Mesodermal cell (in vitro differentiated cells): ENCODE data around the gene CD22.

ENCODE experiments used
- H3K27ac ChIP-seq: 2 replicates; pipeline ENCODE4 v1.7.0; 2013; ENCODE audit warnings: mild to moderate bottlenecking, low read depth, low read length, moderate library complexity; ENCODE audit not compliant: severe bottlenecking
- H3K36me3 ChIP-seq: 2 replicates; pipeline ENCODE4 v1.7.1; 2013; ENCODE audit warnings: mild to moderate bottlenecking, low read length, moderate library complexity; ENCODE audit not compliant: control insufficient read depth, insufficient read depth
- H3K4me1 ChIP-seq: one replicate; pipeline ENCODE4 v1.7.1; 2013; ENCODE audit warnings: mild to moderate bottlenecking, low read length; ENCODE audit not compliant: insufficient read depth, control insufficient read depth, poor library complexity, severe bottlenecking
- H3K4me3 ChIP-seq: 2 replicates; pipeline ENCODE4 v1.7.0; 2013; ENCODE audit warnings: low read length, control low read depth, mild to moderate bottlenecking; ENCODE audit not compliant: insufficient read depth, poor library complexity, severe bottlenecking; ENCODE audit errors: extremely low read depth
- H3K9me3 ChIP-seq: 2 replicates; pipeline ENCODE4 v1.7.1; 2013; ENCODE audit warnings: mild to moderate bottlenecking, low read length, moderate library complexity; ENCODE audit not compliant: control insufficient read depth
- WGBS, 2 experiments: methylation state at CpG; one replicate each; pipeline ENCODE4 v1.1.5; 2013; ENCODE audit warnings: missing lambda C conversion rate in 2 of 2; ENCODE audit not compliant: insufficient coverage in 2 of 2; 5-methylcytosine and 5-hydroxymethylcytosine counted together

CD22 gene

GRCh38 chr19:35296644-35297514, 32.1 kb upstream of the CD22 start:
- H3K4me3 ChIP-seq, result no peak overlapping the region
- WGBS, 2 experiments, result 68 to 70% methylated on average over 4 to 5 of the region's 7 CpGs
- peaks cover 5% of the 10 kb centered on the region for H3K4me1 ChIP-seq
- no peak overlapping the region for H3K27ac ChIP-seq
- no peaks in the 10 kb centered on the region for H3K9me3 ChIP-seq
- H3K36me3 ChIP-seq, result no peaks in the 10 kb centered on the region

DNA sequence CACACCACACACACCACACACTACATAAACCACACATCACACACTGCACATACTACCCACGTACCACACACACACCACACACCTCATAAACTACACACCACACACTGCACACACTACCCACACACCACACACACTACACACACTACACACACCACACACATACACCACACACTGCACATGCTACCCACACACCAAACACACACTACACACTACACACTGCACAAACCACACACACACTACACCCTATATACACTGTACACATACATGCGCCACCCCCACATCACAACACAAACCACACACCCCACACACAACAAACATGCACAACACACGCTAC, 31.5 kb upstream of the CD22 start:
- 77 to 79% methylated on average over 2 to 3 of the region's 3 CpGs for WGBS, 2 experiments
- Histone ChIP-seq H3K27ac (no peak overlapping the region), H3K4me3 (no peak overlapping the region), H3K4me1 (peaks cover 5% of the 10 kb centered on the region), H3K9me3 (no peaks in the 10 kb centered on the region), H3K36me3 (no peaks in the 10 kb centered on the region)

- Histone ChIP-seq H3K4me3 (no peak overlapping the region), H3K4me1 (peaks cover 5% of the 10 kb centered on the region), H3K27ac (no peak overlapping the region), H3K36me3 (no peaks in the 10 kb centered on the region), H3K9me3 (no peaks in the 10 kb centered on the region)
- 82 to 95% methylated on average over 2 of the region's 2 CpGs for WGBS, 2 experiments
These were observed 31.1 kb upstream of the CD22 start for GRCh38 chr19:35297922-35298321.

DNA sequence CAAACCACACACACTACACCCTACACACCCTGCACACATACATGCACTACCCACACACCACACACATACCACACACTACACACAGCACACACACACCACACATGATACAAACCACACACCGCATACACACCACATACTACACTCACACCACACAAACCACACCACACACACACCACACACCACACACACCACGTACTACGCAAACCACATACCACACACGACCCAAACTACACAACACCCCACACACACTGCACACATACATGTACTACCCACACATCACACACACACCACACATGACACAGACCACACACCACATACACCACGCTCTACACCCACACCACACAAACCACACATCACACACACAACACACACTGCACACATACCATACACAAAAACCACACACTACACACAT, 30.4 kb upstream of the CD22 start:
- Histone ChIP-seq H3K4me1 (peaks cover 5% of the 10 kb centered on the region), H3K27ac (no peak overlapping the region), H3K9me3 (no peaks in the 10 kb centered on the region), H3K4me3 (no peak overlapping the region), H3K36me3 (no peaks in the 10 kb centered on the region)
- WGBS, 2 experiments, result 89 to 91% methylated on average over 4 to 5 of the region's 5 CpGs

DNA sequence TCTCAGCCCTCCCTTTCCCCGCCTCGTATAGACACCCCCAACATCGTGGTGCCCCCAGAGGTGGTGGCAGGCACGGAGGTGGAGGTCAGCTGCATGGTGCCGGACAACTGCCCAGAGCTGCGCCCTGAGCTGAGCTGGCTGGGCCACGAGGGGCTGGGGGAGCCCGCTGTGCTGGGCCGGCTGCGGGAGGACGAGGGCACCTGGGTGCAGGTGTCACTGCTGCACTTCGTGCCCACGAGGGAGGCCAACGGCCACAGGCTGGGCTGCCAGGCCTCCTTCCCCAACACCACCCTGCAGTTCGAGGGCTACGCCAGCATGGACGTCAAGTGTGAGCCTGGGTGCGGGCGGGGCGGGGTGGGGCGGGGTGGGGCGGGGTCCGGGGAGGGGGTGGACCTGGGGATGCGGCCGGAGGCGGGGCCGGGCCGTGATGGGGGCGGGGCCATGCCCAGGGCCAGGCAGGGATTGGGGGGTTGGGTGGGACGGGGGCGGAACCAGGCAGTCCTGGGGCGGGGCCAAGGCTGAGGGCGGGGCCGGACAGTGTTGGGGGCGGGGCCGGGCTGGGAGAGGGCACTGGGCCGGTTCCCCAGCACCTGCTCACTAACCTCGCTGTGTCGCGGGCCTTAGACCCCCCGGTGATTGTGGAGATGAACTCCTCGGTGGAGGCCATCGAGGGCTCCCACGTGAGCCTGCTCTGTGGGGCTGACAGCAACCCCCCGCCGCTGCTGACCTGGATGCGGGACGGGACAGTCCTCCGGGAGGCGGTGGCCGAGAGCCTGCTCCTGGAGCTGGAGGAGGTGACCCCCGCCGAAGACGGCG, 29.3 kb upstream of the CD22 start:
- 90 to 92% methylated on average over 25 to 32 of the region's 55 CpGs for WGBS, 2 experiments
- Histone ChIP-seq H3K9me3 (no peaks in the 10 kb centered on the region), H3K4me3 (no peak overlapping the region), H3K36me3 (no peaks in the 10 kb centered on the region), H3K4me1 (peaks cover 5% of the 10 kb centered on the region), H3K27ac (no peak overlapping the region)

- H3K4me1 ChIP-seq, result no peaks in the 10 kb centered on the region
- no peak overlapping the region for H3K27ac ChIP-seq
- WGBS, 2 experiments, result 95 to 98% methylated on average over 6 to 10 of the region's 10 CpGs
- H3K9me3 ChIP-seq, result no peaks in the 10 kb centered on the region
- H3K4me3 ChIP-seq, result no peak overlapping the region
- H3K36me3 ChIP-seq, result no peaks in the 10 kb centered on the region
These were observed 28.7 kb upstream of the CD22 start for GRCh38 chr19:35300339-35300649.

DNA sequence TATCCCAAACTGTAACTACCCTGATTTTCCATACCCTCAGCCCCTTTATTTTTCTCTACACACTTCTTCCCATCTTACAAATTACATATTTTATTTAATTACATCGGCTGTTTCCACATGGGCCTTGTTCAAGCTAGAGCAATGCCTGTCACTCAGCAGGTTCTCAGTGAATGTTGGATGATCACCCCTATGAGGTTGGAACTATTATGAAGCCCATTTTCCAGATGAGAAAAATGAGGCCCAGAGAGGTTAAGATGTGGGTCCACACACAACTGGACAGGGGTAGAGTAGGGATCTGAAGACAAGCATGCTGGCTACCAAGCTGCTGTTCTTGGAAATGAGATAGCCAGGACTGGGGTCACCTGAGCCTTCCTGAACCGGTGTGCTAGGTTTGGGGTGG, 27.0 kb upstream of the CD22 start:
- 93 to 100% methylated on average over 2 of the region's 2 CpGs for WGBS, 2 experiments
- no peaks in the 10 kb centered on the region for H3K36me3 ChIP-seq
- H3K4me3 ChIP-seq, result no peak overlapping the region
- H3K9me3 ChIP-seq, result no peaks in the 10 kb centered on the region
- peaks cover 3% of the 10 kb centered on the region for H3K4me1 ChIP-seq
- no peak overlapping the region for H3K27ac ChIP-seq

- Histone ChIP-seq H3K9me3 (no peaks in the 10 kb centered on the region), H3K36me3 (no peaks in the 10 kb centered on the region), H3K27ac (no peak overlapping the region), H3K4me1 (peaks cover 5% of the 10 kb centered on the region), H3K4me3 (no peak overlapping the region)
- 85 to 88% methylated on average over 9 to 12 of the region's 16 CpGs for WGBS, 2 experiments
These were observed 26.5 kb upstream of the CD22 start for GRCh38 chr19:35302446-35302845.

DNA sequence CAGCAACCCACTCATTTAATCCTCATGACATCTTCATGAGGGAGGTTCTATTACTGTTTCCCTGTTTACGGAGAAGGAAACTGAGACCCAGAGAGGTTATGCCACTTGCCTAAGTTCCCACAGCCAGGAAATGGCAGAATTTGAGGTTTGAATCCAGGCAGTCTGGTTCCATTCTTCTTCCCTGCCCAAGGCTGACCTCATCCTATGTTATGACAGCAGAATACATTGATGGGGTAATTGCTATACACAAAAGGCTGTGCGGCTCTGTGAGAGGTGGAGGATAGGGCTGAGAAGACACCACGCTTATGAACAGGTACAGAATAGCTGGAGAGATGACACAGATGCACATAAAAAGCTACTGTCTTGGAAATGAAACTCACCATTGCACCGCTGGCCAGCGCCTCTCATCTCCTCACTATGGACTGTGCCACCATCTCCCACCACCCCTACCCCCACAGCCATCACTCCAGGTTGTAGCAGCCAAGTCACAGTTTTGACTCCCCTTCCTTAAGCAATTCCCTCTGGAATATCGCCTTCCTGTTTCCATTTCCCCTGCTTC, 25.6 kb upstream of the CD22 start:
- Histone ChIP-seq H3K9me3 (no peaks in the 10 kb centered on the region), H3K4me3 (no peak overlapping the region), H3K4me1 (peaks cover 5% of the 10 kb centered on the region), H3K27ac (no peak overlapping the region), H3K36me3 (no peaks in the 10 kb centered on the region)
- 91 to 92% methylated on average over 6 of the region's 6 CpGs for WGBS, 2 experiments

DNA sequence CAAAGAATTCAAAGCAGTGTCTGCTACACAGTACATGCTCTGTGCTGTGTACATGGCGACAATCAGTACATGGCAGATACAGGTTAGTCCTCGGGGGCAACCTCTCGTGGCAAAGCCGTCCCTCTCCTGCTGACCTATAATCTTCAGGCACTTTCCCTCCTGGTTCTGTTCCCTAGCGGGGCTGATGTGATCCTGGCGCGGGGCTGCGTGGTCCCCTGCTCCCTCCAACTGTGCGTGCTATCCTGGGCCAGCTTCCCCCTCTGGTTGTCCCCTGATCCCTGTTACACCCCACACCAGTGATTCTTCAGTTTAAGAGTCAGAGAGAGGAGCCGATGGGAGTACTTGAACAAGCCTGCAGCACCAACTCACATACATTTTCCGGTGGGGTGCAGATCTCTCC, 25.0 kb upstream of the CD22 start:
- WGBS, 2 experiments, result 82 to 92% methylated on average over 10 of the region's 11 CpGs
- Histone ChIP-seq H3K4me3 (no peak overlapping the region), H3K36me3 (no peaks in the 10 kb centered on the region), H3K27ac (no peak overlapping the region), H3K9me3 (no peaks in the 10 kb centered on the region), H3K4me1 (peaks cover 5% of the 10 kb centered on the region)

GRCh38 chr19:35305181-35305580, 23.8 kb upstream of the CD22 start:
- WGBS, 2 experiments, result 97 to 99% methylated on average over 5 to 6 of the region's 6 CpGs
- Histone ChIP-seq H3K36me3 (no peaks in the 10 kb centered on the region), H3K4me3 (no peak overlapping the region), H3K4me1 (peaks cover 5% of the 10 kb centered on the region), H3K27ac (no peak overlapping the region), H3K9me3 (no peaks in the 10 kb centered on the region)
